UCSD-AML1 (cell line): Measurements from ENCODE around the gene CAMKK1.
"Not testable (repeated sequence)": the region's sequence is repeated elsewhere in the genome, so short reads cannot be mapped to it uniquely, and the experiment has no call there.

Experiments
- DNase-seq: peaks from one replicate; lab custom pipeline; 2025; ENCODE audit not compliant: unreplicated experiment; lab: John Stamatoyannopoulos, UW

The CAMKK1 gene

GRCh38 chr17:3880983-3881382 lies 11.9 kb downstream of the CAMKK1 start:
- no peak for DNase-seq

GRCh38 chr17:3879591-3880417 lies 13.0 kb downstream of the CAMKK1 start:
- no peak for DNase-seq

- DNase-seq: no peak
Observed at GRCh38 chr17:3879186-3879585, 13.7 kb downstream of the CAMKK1 start.

- DNase-seq: no peak
Observed at GRCh38 chr17:3877220-3877619, 15.6 kb downstream of the CAMKK1 start.

GRCh38 chr17:3875317-3875716 lies 17.5 kb downstream of the CAMKK1 start:
- DNase-seq: no peak

- DNase-seq: no peak
Observed at GRCh38 chr17:3873862-3874261, 19.0 kb downstream of the CAMKK1 start.

GRCh38 chr17:3870871-3871306 lies 22.0 kb downstream of the CAMKK1 start:
- DNase-seq: peak; percentile 45

- no peak for DNase-seq
Observed at GRCh38 chr17:3867606-3868005, 25.2 kb downstream of the CAMKK1 start.

- no peak for DNase-seq
Observed at GRCh38 chr17:3867106-3867505, 25.7 kb downstream of the CAMKK1 start.

- DNase-seq: no peak
Observed at GRCh38 chr17:3866276-3866675, 26.6 kb downstream of the CAMKK1 start.

GRCh38 chr17:3865176-3865575 lies 27.7 kb downstream of the CAMKK1 start:
- no peak for DNase-seq

- DNase-seq: no peak
Observed at GRCh38 chr17:3864534-3864933, 28.3 kb downstream of the CAMKK1 start.

- DNase-seq: no peak
Observed at GRCh38 chr17:3861761-3862681, 30.8 kb downstream of the CAMKK1 start.

- no peak for DNase-seq
Observed at GRCh38 chr17:3860939-3861700, 31.7 kb downstream of the CAMKK1 start.

- no peak for DNase-seq
Observed at GRCh38 chr17:3859940-3860339, 32.9 kb downstream of the CAMKK1 start.

- no peak for DNase-seq
Observed at GRCh38 chr17:3857261-3858105, 35.4 kb downstream of the CAMKK1 start.

GRCh38 chr17:3854204-3854603 lies 38.6 kb downstream of the CAMKK1 start:
- not testable (repeated sequence) for DNase-seq

- no peak for DNase-seq
Observed at GRCh38 chr17:3852561-3852960, 40.3 kb downstream of the CAMKK1 start.

GRCh38 chr17:3851461-3852100 lies 41.3 kb downstream of the CAMKK1 start:
- no peak for DNase-seq
